ENCODE data around the gene RAB31. TPM values are rescaled to one million over a fixed set of nuclear protein-coding genes. Genes with fewer than 3 reads are reported as not detected.
"Not testable (repeated sequence)": the region's sequence is repeated elsewhere in the genome, so short reads cannot be mapped to it uniquely, and the experiment has no call there.

Gene RAB31
- total RNA-seq, 2 donors from 2014 or later = 0.36 to 0.99 TPM

DNA sequence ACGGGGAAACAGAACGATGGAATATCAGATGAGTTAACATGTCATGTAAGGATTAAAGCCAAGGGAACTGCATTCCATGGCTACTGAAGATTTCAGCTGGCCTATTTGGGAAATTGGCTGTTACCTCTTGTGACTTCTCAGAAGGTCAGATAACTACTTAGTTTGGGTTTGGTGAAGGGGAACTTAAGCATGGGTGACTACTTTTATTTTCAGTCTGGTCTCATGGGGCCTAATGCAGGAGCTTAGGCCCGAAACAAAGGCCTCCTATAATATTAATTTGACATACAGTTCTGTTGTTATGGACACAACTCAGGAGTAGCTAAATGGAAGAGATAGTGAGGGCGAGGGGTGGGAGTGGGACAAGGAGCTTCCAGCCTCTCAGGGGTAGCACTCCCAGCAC lies 133.7 kb downstream of the RAB31 start:
- H3K36me3 Mint-ChIP-seq = no peaks in the 10 kb centered on the region
- H3K27ac Mint-ChIP-seq = no peak overlapping the region
- DNase-seq (ENCODE audit: low spot score in 2 of 2) (no peak), ATAC-seq (no peak)
- no peaks in the 10 kb centered on the region for H3K9me3 Mint-ChIP-seq

DNA sequence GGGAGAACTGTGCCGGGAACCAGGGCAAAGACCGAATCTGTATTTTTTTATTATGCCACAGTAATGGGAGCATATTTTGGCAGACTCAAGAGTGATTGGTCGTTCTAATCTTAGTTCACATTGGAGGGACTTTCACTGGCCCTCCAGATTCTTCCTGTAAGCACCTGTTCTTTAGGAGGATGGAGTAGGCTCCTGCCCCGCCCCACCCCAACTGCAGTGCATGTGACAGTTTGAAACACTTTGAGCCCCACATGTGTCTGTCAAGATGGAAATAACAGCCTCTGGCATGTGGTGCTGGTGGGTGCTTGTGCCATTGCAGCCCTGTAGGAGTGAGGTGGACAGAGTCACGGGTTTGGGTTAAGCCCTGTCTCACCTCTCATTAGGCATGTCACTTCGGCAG lies 134.3 kb downstream of the RAB31 start:
- no peak for ATAC-seq
- H3K36me3 Mint-ChIP-seq = no peaks in the 10 kb centered on the region
- DNase-seq (ENCODE audit: low spot score in 2 of 2) = no peak
- no peak overlapping the region for H3K27ac Mint-ChIP-seq
- H3K9me3 Mint-ChIP-seq = no peaks in the 10 kb centered on the region

DNA sequence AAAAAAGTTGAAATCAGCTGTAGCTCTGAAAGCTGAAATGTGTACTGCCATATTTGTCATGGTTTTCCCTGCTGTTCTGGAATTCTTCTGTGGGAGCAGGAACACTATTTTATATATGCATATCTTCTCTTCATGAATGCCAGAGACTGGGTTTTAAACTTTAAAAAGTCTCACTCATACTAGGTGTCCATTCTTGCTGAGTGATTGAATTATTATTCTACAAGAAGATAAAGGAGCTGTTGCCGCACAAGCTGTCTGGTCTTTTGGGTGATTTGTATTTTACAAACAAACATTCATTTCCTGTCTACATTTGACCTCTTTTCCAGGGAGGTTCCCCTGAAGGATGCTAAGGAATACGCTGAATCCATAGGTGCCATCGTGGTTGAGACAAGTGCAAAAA lies 137.2 kb downstream of the RAB31 start:
- ATAC-seq (no peak), DNase-seq (ENCODE audit: low spot score in 2 of 2) (no peak)
- no peak overlapping the region for H3K27ac Mint-ChIP-seq
- H3K9me3 Mint-ChIP-seq = no peaks in the 10 kb centered on the region
- H3K36me3 Mint-ChIP-seq = no peaks in the 10 kb centered on the region

DNA sequence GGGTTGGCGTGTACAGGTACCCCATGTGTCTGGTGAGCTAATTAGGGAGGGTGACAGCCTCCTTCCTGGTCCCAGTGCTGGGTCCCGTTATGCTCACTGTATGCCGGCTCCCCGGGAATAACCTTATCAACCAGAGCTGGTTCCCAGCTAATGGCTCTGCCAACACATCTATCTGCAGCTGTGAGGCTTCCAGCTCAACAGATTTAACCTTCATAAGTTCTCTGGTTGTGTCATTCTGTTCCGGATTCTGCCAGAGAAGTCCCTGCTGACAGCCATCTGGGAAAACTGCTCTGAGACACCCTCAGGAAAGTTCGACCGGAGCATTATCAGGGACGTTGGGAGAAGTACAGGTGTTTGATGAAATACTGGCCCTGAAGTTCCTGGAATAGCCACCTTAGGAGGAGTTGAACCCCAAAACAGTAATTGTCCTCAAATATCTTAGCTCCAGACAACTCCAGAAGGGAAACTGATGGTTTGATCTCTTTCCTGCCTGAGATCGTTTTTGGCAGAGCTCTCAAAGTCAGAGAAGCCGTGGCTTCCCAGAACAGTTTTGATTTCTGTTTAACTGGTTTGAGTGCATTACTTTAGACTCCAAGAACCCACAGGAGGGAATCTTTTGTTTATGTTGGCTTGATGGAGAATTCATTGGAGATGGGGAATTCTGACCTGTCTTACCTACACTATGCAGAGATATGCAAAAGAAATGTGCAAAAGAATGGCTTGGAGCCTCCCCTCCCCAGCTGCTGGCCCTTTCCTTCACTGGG lies 138.2 kb downstream of the RAB31 start:
- no peaks in the 10 kb centered on the region for H3K9me3 Mint-ChIP-seq
- DNase-seq (ENCODE audit: low spot score in 2 of 2) (no peak), ATAC-seq (no peak)
- H3K27ac Mint-ChIP-seq = no peak overlapping the region
- H3K36me3 Mint-ChIP-seq = no peaks in the 10 kb centered on the region

DNA sequence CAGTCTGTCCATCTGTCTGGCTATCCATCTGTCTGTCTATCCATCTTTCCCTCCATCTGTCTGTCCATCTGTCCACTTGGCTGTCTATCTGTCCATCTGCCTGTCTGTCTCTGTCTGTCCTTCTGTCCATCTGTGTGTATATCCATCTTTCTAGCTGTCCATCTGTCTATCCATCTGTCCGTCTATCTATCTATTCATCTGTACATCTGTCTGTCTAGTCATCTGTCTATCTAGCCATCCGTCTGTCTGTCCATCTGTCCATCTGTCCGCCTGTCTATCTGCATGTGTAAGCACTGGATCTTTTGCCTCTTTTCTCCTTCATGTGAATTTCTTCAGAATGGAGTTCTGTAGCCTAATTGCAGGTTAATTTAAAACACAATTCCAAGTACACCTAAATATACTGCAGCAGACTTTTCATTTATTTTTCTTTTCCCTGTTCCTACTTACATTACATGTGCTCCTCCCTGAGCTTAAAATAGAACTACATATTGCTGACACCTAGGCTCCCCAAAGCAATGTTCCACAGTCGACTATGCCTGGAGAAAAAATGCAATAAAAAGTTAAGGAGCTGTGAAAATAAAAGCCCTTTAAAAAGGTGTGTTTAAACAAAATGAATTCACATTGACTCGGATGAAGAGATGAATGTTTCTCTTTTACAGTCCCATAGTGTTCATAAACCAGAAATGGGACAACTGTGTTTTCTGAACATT lies 140.2 kb downstream of the RAB31 start:
- ATAC-seq (no peak), DNase-seq (ENCODE audit: low spot score in 2 of 2) (no peak)
- no peak overlapping the region for H3K27ac Mint-ChIP-seq
- H3K9me3 Mint-ChIP-seq = no peaks in the 10 kb centered on the region
- H3K36me3 Mint-ChIP-seq = no peaks in the 10 kb centered on the region

DNA sequence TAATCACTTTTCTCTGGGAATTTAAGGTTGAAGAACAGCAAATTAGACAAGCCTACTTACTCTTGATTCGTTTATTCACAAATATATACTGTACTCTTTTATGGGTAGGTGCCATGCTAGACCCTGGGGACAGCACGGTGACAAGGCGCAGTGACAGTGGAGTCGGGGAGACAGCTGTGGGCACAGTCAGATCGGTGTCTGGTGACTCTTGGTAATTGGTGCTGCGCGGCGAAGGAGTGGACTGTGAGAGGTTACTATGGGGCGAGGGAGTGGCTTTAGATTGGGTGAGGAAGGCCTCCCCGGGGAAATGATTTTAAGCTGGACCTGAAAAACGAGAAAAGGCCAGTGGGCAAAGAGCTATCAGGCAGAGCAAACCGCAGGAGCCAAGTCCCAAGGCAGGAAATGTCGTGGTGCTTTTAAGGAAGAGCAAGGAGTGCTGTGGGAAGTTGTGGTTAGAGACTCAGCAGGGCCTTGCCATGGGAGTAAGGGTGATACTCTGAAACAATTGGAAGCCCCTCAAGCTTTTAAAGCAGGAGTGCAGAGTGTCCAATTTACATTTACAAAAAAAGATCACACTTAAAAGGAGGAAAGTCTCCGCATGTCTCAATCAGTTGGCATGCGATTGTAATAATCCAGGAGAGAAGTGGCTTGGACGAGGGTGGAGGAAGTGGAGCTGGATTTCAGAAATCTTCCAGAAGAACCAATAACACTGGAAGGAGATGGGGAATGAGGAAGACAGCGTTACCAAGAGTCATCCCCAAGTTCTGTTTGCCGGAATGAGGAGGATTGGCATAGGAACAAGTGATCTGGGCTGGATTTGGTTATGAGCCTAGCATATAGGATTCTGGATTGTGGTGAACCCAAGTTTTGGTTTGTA lies 141.5 kb downstream of the RAB31 start:
- Mint-ChIP-seq H3K9me3 (no peaks in the 10 kb centered on the region), H3K27ac (peak overlapping the region in 1 of 2 donors; percentile 4), H3K36me3 (no peaks in the 10 kb centered on the region)
- no peak for ATAC-seq
- DNase-seq (ENCODE audit: low spot score in 2 of 2) = no peak

DNA sequence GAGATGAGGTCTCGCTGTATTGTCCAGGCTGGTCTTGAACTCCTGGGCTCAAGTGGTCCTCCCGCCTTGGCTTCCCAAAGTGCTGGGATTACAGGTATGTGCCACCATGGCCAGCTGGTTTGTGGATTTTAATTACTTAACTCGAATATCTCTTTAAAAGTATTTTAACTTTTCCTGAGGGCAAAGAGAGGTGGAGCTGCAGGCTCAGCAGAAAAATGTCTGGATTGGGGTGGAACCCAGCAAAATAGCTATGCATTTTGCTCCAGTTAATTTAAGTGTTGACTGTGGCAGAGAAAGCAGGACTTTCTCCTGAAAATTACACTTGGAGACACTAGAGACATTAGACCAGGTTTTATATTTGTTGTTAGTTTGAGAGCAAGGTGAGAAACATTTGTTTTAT lies 142.2 kb downstream of the RAB31 start:
- Mint-ChIP-seq H3K9me3 (no peaks in the 10 kb centered on the region), H3K27ac (no peak overlapping the region), H3K36me3 (no peaks in the 10 kb centered on the region)
- ATAC-seq (no peak), DNase-seq (ENCODE audit: low spot score in 2 of 2) (no peak)

DNA sequence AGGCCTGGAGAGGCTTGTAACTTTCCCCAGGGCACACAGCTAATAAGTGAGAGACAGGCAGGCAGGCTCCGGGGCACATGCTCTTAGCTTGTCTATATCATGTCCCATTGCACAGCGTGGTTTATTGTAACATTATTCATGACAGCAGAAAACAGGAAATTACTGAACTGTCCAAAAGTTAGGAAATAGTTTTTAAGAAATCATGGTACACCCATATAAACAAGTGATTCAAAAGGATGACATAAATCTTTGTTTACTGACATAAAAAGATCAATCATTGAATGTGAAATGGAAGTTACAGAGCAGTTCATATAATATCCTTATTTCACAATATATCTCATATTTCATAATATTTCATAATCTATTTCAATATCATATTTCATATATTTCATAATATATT lies 143.4 kb downstream of the RAB31 start:
- H3K27ac Mint-ChIP-seq = no peak overlapping the region
- no peaks in the 10 kb centered on the region for H3K36me3 Mint-ChIP-seq
- DNase-seq (ENCODE audit: low spot score in 2 of 2) (no peak), ATAC-seq (no peak)
- no peaks in the 10 kb centered on the region for H3K9me3 Mint-ChIP-seq

DNA sequence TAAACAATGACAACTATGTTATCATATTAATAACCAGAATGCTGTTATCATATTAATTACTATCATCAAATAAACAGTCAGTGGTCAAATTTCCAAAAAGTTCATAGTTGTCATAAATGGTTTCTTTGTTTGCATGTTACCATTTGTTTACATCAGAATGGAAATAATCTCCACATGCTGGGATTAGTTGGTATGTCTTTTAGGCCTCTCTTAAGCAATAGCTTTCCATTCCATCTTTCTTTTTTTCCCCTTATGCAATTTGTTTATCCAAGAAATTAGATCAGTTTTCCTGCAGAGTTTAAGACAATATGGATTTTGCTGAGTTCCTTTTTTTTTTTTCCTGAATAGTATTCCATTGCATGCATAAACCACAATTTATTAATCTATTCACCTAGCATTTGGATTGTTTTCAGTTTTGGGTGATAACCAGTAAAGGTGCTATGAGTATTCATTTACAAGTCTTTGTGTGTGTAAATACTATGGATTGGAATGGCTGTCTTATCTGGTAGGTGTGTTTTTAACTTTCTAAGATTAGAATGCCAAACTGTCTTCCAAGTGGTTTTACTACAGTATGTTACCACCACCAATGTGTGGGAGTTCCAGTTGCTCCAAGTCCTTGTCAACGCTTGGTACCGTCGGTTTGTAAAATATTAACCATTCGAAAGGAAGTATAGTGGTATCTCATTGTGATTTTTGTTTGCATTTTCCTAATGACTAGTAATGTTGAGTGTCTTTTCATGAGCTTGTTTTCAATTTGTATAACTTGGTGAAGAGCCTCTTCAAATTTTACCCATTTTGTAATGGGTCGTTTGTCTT lies 144.4 kb downstream of the RAB31 start:
- ATAC-seq (no peak), DNase-seq (ENCODE audit: low spot score in 2 of 2) (no peak)
- no peaks in the 10 kb centered on the region for H3K9me3 Mint-ChIP-seq
- no peak overlapping the region for H3K27ac Mint-ChIP-seq
- no peaks in the 10 kb centered on the region for H3K36me3 Mint-ChIP-seq

DNA sequence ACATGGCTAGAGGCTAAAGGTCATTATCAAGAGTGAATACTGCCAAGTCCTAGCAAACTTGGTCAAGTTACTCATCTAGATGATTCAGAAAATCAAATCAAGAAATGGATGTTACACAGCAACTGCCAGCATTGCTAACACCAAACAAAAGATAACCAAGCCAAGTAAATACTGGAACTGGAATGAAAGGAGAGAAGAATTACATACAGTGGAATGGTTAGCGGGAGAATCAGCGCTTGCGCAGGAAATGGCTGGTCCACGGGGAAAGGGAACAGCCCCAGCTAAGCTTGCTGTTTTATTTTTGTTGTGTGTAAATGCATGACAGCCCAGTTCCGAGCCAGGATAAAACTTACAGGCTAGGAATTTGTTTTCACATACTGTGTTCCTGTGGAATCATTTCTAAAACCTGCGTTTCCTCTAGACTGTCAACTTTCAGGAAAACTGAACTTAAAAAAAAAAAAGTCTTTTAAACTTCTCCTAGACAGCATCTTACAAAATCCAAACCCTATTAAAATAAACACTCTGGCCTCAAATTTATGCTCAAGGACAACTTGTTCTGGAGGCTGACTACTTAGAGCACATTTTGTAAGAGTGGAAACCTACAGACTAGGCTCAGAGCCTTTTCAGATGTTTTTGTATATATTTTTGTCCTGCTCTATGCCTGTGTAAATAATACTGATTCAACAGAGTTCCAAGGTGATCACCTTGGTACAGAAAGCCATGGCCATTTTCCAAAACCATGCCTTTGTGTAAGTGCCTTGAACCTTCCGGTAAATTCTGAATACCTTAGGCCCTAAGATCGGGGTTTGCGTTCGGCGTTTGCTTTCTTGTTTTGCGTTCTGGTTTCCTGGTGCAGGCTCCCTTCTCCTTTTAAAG lies 146.9 kb downstream of the RAB31 start:
- ATAC-seq = no peak
- Mint-ChIP-seq H3K9me3 (no peaks in the 10 kb centered on the region), H3K36me3 (no peaks in the 10 kb centered on the region), H3K27ac (no peak overlapping the region)
- no peak for DNase-seq (ENCODE audit: low spot score in 2 of 2)

DNA sequence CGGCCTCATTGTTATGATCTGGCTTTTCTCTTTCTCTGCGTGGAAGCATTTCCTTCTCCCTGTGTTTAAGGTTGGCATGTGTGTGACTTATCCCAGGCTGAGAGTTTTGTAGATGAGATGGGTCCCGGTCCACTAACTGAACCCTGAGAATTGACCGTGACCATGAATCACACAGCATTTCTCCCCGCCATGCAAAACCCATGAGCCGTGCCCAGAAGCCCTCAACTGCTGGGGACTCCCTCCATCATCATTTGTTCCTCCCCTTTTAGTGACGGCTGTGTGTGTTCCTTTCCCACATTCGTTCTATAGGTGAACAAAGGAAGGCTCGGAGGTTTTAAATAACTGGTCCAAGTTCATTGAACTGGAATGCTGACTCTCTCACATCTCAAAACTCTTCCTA lies 147.6 kb downstream of the RAB31 start:
- Mint-ChIP-seq H3K36me3 (no peaks in the 10 kb centered on the region), H3K27ac (no peak overlapping the region), H3K9me3 (no peaks in the 10 kb centered on the region)
- DNase-seq (ENCODE audit: low spot score in 2 of 2) = no peak
- ATAC-seq = no peak

DNA sequence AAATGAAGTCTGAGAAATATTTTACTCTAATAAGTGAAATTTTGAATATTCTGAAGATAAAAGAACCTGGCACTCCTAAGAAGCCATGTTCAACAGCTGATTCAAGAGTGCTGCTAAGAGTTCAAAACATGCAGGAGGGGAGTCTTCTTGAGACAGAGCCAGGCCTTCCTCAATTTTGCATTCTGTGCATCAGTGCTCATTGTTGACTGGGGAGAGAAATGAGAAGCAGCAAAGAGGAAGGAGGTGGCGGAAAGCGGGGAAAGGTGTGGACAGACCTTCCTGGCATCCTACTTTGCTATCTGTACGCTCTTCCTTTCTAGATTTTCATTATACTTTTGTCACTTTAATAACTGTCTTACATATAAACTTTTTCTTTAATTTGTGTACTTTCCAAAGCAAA lies 148.0 kb downstream of the RAB31 start:
- Mint-ChIP-seq H3K27ac (peak overlapping the region in 1 of 2 donors; percentile 61), H3K9me3 (no peaks in the 10 kb centered on the region), H3K36me3 (no peaks in the 10 kb centered on the region)
- DNase-seq (ENCODE audit: low spot score in 2 of 2) = no peak
- no peak for ATAC-seq

DNA sequence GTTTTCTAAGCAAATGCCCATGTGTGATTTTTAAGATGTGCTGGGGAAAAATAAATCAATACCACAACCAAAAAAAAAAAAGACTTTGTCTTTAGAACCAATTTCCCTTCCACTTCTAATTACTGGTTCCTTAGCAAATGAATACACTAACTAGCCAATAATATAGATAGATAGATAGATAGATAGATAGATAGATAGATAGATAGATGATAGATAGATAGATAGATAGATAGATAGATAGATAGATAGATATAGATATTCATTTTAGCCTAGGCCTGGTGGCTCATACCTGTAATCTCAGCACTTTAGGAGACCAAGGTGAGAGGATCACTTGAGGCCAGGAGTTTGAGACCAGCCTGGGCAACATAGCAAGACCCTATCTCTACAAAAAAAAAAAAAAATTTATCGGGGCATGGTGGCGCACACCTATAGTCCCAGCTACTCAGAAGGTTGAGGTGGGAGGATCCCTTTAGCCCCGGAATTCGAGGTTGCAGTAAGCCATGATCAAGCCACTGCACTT lies 149.4 kb downstream of the RAB31 start:
- not testable (repeated sequence) for ATAC-seq

DNA sequence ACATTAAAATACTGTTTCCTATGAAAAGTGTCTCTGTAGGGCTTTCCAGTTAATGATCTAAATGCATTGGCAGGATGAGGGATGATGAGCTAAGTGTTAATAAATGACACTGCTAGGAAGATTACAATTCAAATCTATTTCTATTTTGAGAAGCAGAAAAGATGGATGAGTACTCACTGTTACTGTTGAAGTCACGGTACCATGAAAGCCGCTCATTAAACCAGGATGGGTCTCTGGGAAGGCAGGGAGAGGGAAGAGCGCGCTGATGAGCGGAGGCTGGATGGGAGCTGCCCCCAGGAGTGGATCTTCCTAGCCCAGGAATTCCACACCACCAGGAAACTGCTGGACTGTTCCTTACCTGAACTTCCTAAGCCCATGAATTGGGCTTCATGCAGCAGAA lies 150.5 kb downstream of the RAB31 start:
- no peak for ATAC-seq
- no peaks in the 10 kb centered on the region for H3K36me3 Mint-ChIP-seq
- no peak overlapping the region for H3K27ac Mint-ChIP-seq
- no peaks in the 10 kb centered on the region for H3K9me3 Mint-ChIP-seq
- DNase-seq (ENCODE audit: low spot score in 2 of 2) = no peak

More for the DNA sequence above, 149.4 kb downstream of the RAB31 start:
- H3K36me3 Mint-ChIP-seq; H3K27ac Mint-ChIP-seq; DNase-seq (ENCODE audit: low spot score in 2 of 2); H3K9me3 Mint-ChIP-seq: not testable (repeated sequence)

DNA sequence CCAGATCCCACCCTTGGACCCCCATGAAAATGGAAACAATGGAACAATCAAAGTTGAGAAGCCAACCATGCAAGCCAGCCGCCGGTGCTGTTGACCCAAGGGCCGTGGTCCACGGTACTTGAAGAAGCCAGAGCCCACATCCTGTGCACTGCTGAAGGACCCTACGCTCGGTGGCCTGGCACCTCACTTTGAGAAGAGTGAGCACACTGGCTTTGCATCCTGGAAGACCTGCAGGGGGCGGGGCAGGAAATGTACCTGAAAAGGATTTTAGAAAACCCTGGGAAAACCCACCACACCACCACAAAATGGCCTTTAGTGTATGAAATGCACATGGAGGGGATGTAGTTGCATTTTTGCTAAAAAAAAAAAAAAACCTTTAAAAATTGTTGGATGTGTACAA lies 151.1 kb downstream of the RAB31 start:
- DNase-seq (ENCODE audit: low spot score in 2 of 2) (no peak), ATAC-seq (no peak)
- no peak overlapping the region for H3K27ac Mint-ChIP-seq

More for the DNA sequence above, 151.1 kb downstream of the RAB31 start:
- Mint-ChIP-seq H3K36me3 (no peaks in the 10 kb centered on the region), H3K9me3 (no peaks in the 10 kb centered on the region)
